MM.1S (cell line): ENCODE measurements around the gene COL21A1.

Experiments used
- DNase-seq: peaks from one replicate; pipeline ENCODE4 v3.0.0-alpha.2; 2015
- H2AFZ ChIP-seq: fragments of 300-600 bp; sonication (generic); 2 replicates; pipeline ENCODE4 v1.6.0; 2016; ENCODE audit warnings: antibody characterized with exemption, low read length
- H3F3A ChIP-seq: fragments of 300-600 bp; sonication (generic); 2 replicates; pipeline ENCODE4 v1.6.1; 2016; ENCODE audit warnings: mild to moderate bottlenecking, antibody characterized with exemption, low read length, moderate library complexity, mixed read lengths; ENCODE audit not compliant: insufficient read depth
- H3K27ac ChIP-seq: fragments of 300-600 bp; sonication (generic); 2 replicates; pipeline ENCODE4 v1.5.1; 2016; ENCODE audit warnings: mild to moderate bottlenecking, low read length
- H3K27me3 ChIP-seq: fragments of 300-600 bp; sonication (generic); replicated peaks from 2 replicates; pipeline ENCODE4 v1.6.0; 2016; ENCODE audit warnings: low read length; ENCODE audit not compliant: insufficient read depth
- H3K36me3 ChIP-seq: fragments of 300-600 bp; sonication (generic); replicated peaks from 2 replicates; pipeline ENCODE4 v1.6.1; 2016; ENCODE audit warnings: mild to moderate bottlenecking, low read length, mixed read lengths; ENCODE audit not compliant: insufficient read depth
- H3K4me1 ChIP-seq: fragments of 300-600 bp; sonication (generic); 2 replicates; pipeline ENCODE4 v1.6.1; 2016; ENCODE audit warnings: low read length, mixed read lengths
- H3K4me2 ChIP-seq: fragments of 300-600 bp; sonication (generic); 2 replicates; pipeline ENCODE4 v1.6.0; 2016; ENCODE audit warnings: low read depth, low read length
- H3K4me3 ChIP-seq: fragments of 300-600 bp; sonication (generic); 2 replicates; pipeline ENCODE4 v1.5.1; 2016; ENCODE audit warnings: low read length, mixed read lengths
- H3K79me2 ChIP-seq: fragments of 300-600 bp; sonication (generic); 2 replicates; pipeline ENCODE4 v1.6.1; 2016; ENCODE audit warnings: mixed run types, low read length, mixed read lengths
- H3K9ac ChIP-seq: fragments of 300-600 bp; sonication (generic); 2 replicates; pipeline ENCODE4 v1.6.1; 2016; ENCODE audit warnings: low read length, mixed read lengths
- H3K9me2 ChIP-seq: fragments of 300-600 bp; sonication (generic); replicated peaks from 2 replicates; pipeline ENCODE4 v1.6.1; 2016; ENCODE audit warnings: mild to moderate bottlenecking, low read length, mixed read lengths; ENCODE audit not compliant: insufficient read depth
- H3K9me3 ChIP-seq: fragments of 300-600 bp; sonication (generic); replicated peaks from 2 replicates; pipeline ENCODE4 v1.6.1; 2016; ENCODE audit warnings: mild to moderate bottlenecking, low read length, mixed read lengths; ENCODE audit not compliant: insufficient read depth
- H4K20me1 ChIP-seq: fragments of 300-600 bp; sonication (generic); 2 replicates; pipeline ENCODE4 v1.6.1; 2016; ENCODE audit warnings: mild to moderate bottlenecking, low read length, moderate library complexity, mixed read lengths; ENCODE audit not compliant: insufficient read depth
- CTCF ChIP-seq: fragments of 300-600 bp; sonication (generic); IDR thresholded peaks from 2 replicates; pipeline ENCODE4 v1.5.1; 2016; ENCODE audit warnings: antibody characterized with exemption, low read length, mixed read lengths
- EZH2 ChIP-seq: fragments of 300-600 bp; sonication (generic); optimal IDR thresholded peaks from 2 replicates; pipeline ENCODE3; 2017; ENCODE audit warnings: low read depth, mild to moderate bottlenecking, antibody characterized with exemption, low read length, mixed read lengths
- EZH2phosphoT487 ChIP-seq: fragments of 300-600 bp; sonication (generic); IDR thresholded peaks from 2 replicates; pipeline ENCODE4 v1.6.1; 2018; ENCODE audit warnings: antibody characterized with exemption, low read length

COL21A1 gene

GRCh38 chr6:56187686-56188085 is 59.7 kb downstream of the COL21A1 start:
- Histone ChIP-seq H4K20me1 (no peaks in the 10 kb centered on the region), H3K9ac (no peak overlapping the region), H3K79me2 (no peaks in the 10 kb centered on the region), H3K4me3 (no peak overlapping the region), H3K4me1 (no peaks in the 10 kb centered on the region), H3K9me3 (no peaks in the 10 kb centered on the region), H3F3A (no peaks in the 10 kb centered on the region), H3K9me2 (no peaks in the 10 kb centered on the region), H3K27me3 (no peaks in the 10 kb centered on the region), H2AFZ (no peak overlapping the region), H3K4me2 (no peak overlapping the region), H3K27ac (no peak overlapping the region), H3K36me3 (no peaks in the 10 kb centered on the region)
- no peak for TF ChIP-seq EZH2phosphoT487
- no peak for TF ChIP-seq CTCF
- no peak for TF ChIP-seq EZH2
- no peak for DNase-seq

GRCh38 chr6:56176741-56177140 is 70.6 kb downstream of the COL21A1 start:
- Histone ChIP-seq H3F3A (no peaks in the 10 kb centered on the region), H3K79me2 (no peaks in the 10 kb centered on the region), H3K36me3 (no peaks in the 10 kb centered on the region), H3K4me1 (no peaks in the 10 kb centered on the region), H3K27ac (no peak overlapping the region), H3K9me3 (no peaks in the 10 kb centered on the region), H3K4me2 (no peak overlapping the region), H3K9me2 (no peaks in the 10 kb centered on the region), H2AFZ (no peak overlapping the region), H3K4me3 (no peak overlapping the region), H3K27me3 (no peaks in the 10 kb centered on the region), H4K20me1 (no peaks in the 10 kb centered on the region), H3K9ac (no peak overlapping the region)
- TF ChIP-seq EZH2phosphoT487 = no peak
- no peak for TF ChIP-seq CTCF
- no peak for TF ChIP-seq EZH2
- DNase-seq = no peak

- Histone ChIP-seq H3K27me3 (no peaks in the 10 kb centered on the region), H3K4me2 (no peak overlapping the region), H3K9ac (no peak overlapping the region), H3K79me2 (no peaks in the 10 kb centered on the region), H3K27ac (no peak overlapping the region), H3K4me3 (no peak overlapping the region), H3K9me3 (no peaks in the 10 kb centered on the region), H3F3A (no peaks in the 10 kb centered on the region), H3K36me3 (no peaks in the 10 kb centered on the region), H2AFZ (no peak overlapping the region), H4K20me1 (no peaks in the 10 kb centered on the region), H3K4me1 (no peaks in the 10 kb centered on the region), H3K9me2 (no peaks in the 10 kb centered on the region)
- TF ChIP-seq EZH2 (no peak), CTCF (no peak), EZH2phosphoT487 (no peak)
- DNase-seq = no peak
These were observed 74.2 kb downstream of the COL21A1 start for GRCh38 chr6:56173228-56173627.

- no peaks in the 10 kb centered on the region for H3K27me3 ChIP-seq
- no peaks in the 10 kb centered on the region for H3F3A ChIP-seq
- H3K36me3 ChIP-seq = no peaks in the 10 kb centered on the region
- H3K4me3 ChIP-seq = no peak overlapping the region
- no peak for DNase-seq
- no peak overlapping the region for H3K4me2 ChIP-seq
- H3K9me2 ChIP-seq = no peaks in the 10 kb centered on the region
- TF ChIP-seq EZH2phosphoT487 = no peak
- TF ChIP-seq EZH2 = no peak
- TF ChIP-seq CTCF = no peak
- H4K20me1 ChIP-seq = no peaks in the 10 kb centered on the region
- H3K4me1 ChIP-seq = no peaks in the 10 kb centered on the region
- no peaks in the 10 kb centered on the region for H3K9me3 ChIP-seq
- no peak overlapping the region for H2AFZ ChIP-seq
- H3K79me2 ChIP-seq = no peaks in the 10 kb centered on the region
- no peak overlapping the region for H3K27ac ChIP-seq
- no peak overlapping the region for H3K9ac ChIP-seq
These were observed 75.2 kb downstream of the COL21A1 start for GRCh38 chr6:56172144-56172543.
